ENCODE measurements around the gene TMEM109. TPM values are rescaled to one million over a fixed set of nuclear protein-coding genes. Genes with fewer than 3 reads are reported as not detected.

TMEM109 gene
- polyA plus RNA-seq, 1 donor from 2014 or later: 1.8 TPM

DNA sequence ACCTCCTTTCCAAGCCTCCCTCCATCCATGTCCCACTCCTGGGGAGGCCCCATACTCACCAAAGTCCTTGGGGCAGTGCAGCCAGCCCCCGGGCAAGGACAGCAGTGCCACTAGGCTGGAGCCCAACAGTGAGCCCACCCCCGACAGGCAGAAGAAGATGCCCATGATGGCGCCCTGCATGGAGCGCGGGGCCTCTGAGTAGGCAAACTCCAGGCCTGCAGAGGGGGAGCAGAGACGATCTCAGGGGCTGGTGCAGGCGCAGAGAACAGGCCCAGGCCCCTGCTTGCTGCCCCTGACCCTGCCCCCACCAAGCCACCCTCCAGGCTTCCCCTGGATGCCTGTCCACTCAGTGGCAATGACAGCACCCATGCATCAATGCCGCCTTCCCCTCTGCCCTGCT, 23.9 kb downstream of the TMEM109 start:
- Histone ChIP-seq H4K20me1 (ENCODE audit: insufficient read depth) (no peaks in the 10 kb centered on the region), H3K9me2 (ENCODE audit: insufficient read depth, low read length) (no peaks in the 10 kb centered on the region), H3K79me2 (replicated peaks; ENCODE audit: insufficient read depth, low read length) (no peaks in the 10 kb centered on the region), H3K27ac (ENCODE audit: low read length) (no peak overlapping the region), H3K4me2 (ENCODE audit: low read length) (no peak overlapping the region), H3K27me3 (ENCODE audit: insufficient read depth, low read depth, low read length) (no peaks in the 10 kb centered on the region), H3K4me3 (ENCODE audit: low read length) (no peak overlapping the region), H3K9me3 (ENCODE audit: low read length) (no peaks in the 10 kb centered on the region), H3K9ac (ENCODE audit: low read length) (no peak overlapping the region), H3F3A (ENCODE audit: insufficient read depth, low read length, poor library complexity, severe bottlenecking) (no peaks in the 10 kb centered on the region), H2AFZ (ENCODE audit: low read depth, low read length) (no peak overlapping the region), H3K36me3 (ENCODE audit: insufficient read depth, low read length) (no peaks in the 10 kb centered on the region)
- TF ChIP-seq MXI1 (conservative IDR thresholded peaks at IDR 0.05; ENCODE audit: poor library complexity, severe bottlenecking) (no peak), EZH2 (IDR thresholded peaks at IDR 0.05; ENCODE audit: borderline replicate concordance, insufficient read depth, low read length, poor library complexity, severe bottlenecking) (no peak), TAF1 (IDR thresholded peaks at IDR 0.05; ENCODE audit: low read depth) (no peak), RAD21 (conservative IDR thresholded peaks at IDR 0.05) (no peak), SMC3 (conservative IDR thresholded peaks at IDR 0.05; ENCODE audit: poor library complexity) (no peak), EP300 (conservative IDR thresholded peaks at IDR 0.05; ENCODE audit: poor library complexity, severe bottlenecking) (no peak), POLR2AphosphoS5 (IDR thresholded peaks at IDR 0.05) (no peak)
- TF ChIP-seq, protein P1, sequence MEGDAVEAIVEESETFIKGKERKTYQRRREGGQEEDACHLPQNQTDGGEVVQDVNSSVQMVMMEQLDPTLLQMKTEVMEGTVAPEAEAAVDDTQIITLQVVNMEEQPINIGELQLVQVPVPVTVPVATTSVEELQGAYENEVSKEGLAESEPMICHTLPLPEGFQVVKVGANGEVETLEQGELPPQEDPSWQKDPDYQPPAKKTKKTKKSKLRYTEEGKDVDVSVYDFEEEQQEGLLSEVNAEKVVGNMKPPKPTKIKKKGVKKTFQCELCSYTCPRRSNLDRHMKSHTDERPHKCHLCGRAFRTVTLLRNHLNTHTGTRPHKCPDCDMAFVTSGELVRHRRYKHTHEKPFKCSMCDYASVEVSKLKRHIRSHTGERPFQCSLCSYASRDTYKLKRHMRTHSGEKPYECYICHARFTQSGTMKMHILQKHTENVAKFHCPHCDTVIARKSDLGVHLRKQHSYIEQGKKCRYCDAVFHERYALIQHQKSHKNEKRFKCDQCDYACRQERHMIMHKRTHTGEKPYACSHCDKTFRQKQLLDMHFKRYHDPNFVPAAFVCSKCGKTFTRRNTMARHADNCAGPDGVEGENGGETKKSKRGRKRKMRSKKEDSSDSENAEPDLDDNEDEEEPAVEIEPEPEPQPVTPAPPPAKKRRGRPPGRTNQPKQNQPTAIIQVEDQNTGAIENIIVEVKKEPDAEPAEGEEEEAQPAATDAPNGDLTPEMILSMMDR (IDR thresholded peaks at IDR 0.05; ENCODE audit: poor library complexity, severe bottlenecking): no peak
- TF ChIP-seq, protein P2, sequence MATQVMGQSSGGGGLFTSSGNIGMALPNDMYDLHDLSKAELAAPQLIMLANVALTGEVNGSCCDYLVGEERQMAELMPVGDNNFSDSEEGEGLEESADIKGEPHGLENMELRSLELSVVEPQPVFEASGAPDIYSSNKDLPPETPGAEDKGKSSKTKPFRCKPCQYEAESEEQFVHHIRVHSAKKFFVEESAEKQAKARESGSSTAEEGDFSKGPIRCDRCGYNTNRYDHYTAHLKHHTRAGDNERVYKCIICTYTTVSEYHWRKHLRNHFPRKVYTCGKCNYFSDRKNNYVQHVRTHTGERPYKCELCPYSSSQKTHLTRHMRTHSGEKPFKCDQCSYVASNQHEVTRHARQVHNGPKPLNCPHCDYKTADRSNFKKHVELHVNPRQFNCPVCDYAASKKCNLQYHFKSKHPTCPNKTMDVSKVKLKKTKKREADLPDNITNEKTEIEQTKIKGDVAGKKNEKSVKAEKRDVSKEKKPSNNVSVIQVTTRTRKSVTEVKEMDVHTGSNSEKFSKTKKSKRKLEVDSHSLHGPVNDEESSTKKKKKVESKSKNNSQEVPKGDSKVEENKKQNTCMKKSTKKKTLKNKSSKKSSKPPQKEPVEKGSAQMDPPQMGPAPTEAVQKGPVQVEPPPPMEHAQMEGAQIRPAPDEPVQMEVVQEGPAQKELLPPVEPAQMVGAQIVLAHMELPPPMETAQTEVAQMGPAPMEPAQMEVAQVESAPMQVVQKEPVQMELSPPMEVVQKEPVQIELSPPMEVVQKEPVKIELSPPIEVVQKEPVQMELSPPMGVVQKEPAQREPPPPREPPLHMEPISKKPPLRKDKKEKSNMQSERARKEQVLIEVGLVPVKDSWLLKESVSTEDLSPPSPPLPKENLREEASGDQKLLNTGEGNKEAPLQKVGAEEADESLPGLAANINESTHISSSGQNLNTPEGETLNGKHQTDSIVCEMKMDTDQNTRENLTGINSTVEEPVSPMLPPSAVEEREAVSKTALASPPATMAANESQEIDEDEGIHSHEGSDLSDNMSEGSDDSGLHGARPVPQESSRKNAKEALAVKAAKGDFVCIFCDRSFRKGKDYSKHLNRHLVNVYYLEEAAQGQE (IDR thresholded peaks at IDR 0.05; ENCODE audit: borderline replicate concordance): no peak

DNA sequence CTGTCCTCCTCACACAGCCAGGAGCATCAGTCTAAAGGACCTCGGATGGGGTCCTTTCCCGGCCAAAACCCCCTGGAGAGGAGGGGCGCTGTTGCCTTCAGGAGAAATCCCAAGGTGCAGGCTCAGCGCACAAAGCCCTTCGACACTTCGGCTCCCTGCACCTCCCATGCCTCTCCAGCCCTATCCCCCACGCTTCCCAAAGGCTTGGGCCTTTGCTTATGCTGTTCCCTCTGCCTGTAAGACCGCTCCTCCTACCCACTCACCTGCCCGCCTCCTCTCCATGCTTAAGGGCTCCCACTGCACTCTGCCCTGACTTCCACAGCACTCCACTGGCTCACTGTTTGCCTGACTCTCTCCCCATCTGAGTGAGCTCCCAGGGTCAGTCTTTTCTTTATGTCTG, 24.5 kb downstream of the TMEM109 start:
- Histone ChIP-seq H3F3A (ENCODE audit: insufficient read depth, low read length, poor library complexity, severe bottlenecking) (no peaks in the 10 kb centered on the region), H3K9me3 (ENCODE audit: low read length) (no peaks in the 10 kb centered on the region), H3K9me2 (ENCODE audit: insufficient read depth, low read length) (no peaks in the 10 kb centered on the region), H3K79me2 (replicated peaks; ENCODE audit: insufficient read depth, low read length) (no peaks in the 10 kb centered on the region), H2AFZ (ENCODE audit: low read depth, low read length) (no peak overlapping the region), H3K27me3 (ENCODE audit: insufficient read depth, low read depth, low read length) (no peaks in the 10 kb centered on the region), H4K20me1 (ENCODE audit: insufficient read depth) (no peaks in the 10 kb centered on the region), H3K4me3 (ENCODE audit: low read length) (no peak overlapping the region), H3K27ac (ENCODE audit: low read length) (no peak overlapping the region), H3K9ac (ENCODE audit: low read length) (no peak overlapping the region), H3K36me3 (ENCODE audit: insufficient read depth, low read length) (no peaks in the 10 kb centered on the region), H3K4me2 (ENCODE audit: low read length) (no peak overlapping the region)
- no peak for TF ChIP-seq EP300 (conservative IDR thresholded peaks at IDR 0.05; ENCODE audit: poor library complexity, severe bottlenecking)
- TF ChIP-seq TAF1 (IDR thresholded peaks at IDR 0.05; ENCODE audit: low read depth): no peak
- TF ChIP-seq, protein P2 (IDR thresholded peaks at IDR 0.05; ENCODE audit: borderline replicate concordance): no peak
- no peak for TF ChIP-seq SMC3 (conservative IDR thresholded peaks at IDR 0.05; ENCODE audit: poor library complexity)
- no peak for TF ChIP-seq RAD21 (conservative IDR thresholded peaks at IDR 0.05)
- TF ChIP-seq, protein P1 (IDR thresholded peaks at IDR 0.05; ENCODE audit: poor library complexity, severe bottlenecking): no peak
- no peak for TF ChIP-seq EZH2 (IDR thresholded peaks at IDR 0.05; ENCODE audit: borderline replicate concordance, insufficient read depth, low read length, poor library complexity, severe bottlenecking)
- no peak for TF ChIP-seq POLR2AphosphoS5 (IDR thresholded peaks at IDR 0.05)
- TF ChIP-seq MXI1 (conservative IDR thresholded peaks at IDR 0.05; ENCODE audit: poor library complexity, severe bottlenecking): no peak

Data from neural cell (in vitro differentiated cells).